COR-L47 (cell line): Measurements from ENCODE around the gene TNS1.
"Not testable (repeated sequence)": the region's sequence is repeated elsewhere in the genome, so short reads cannot be mapped to it uniquely, and the experiment has no call there.

Experiments
- DNase-seq: peaks from one replicate; lab custom pipeline; 2025; lab: John Stamatoyannopoulos, UW

Gene TNS1

DNA sequence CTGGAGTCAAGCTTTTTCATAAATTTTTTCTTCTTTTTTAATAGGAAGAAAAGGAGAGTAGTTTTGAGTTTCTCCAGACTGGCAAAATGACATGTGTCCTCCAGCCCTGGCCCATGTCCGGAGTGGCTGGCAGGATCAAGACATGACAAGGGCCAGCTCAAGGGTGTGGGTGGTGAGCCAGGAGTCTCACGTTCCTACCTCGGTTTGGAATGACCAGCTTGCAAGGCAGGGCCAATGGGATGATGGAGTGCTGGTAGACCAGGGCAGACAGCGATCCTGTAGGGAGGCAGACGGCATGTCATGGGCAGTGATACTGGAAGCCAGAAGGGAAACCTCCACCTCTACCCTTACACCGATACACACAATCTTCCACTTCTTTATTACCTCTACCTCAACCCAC is 190.6 kb downstream of the TNS1 start:
- DNase-seq: no peak

DNA sequence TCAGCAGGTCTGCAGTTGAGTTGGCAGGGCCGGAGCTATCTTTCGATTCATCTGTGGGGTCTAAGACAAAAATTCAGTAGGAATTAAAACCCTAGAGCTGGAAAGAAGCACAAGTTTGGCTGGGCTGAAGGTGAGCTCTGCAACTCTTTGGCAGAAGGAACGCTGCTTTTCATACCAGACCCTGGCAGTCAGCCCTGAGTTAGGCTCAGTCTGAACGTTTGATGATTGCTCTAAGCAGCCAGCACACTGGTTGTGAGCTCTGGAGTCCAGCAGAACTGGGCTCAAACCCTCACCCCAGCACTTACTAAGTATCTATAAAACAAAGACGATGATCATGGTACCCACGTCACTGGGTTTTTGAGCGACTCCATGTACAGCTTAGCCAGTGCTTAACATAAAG is 192.5 kb downstream of the TNS1 start:
- DNase-seq: no peak

DNA sequence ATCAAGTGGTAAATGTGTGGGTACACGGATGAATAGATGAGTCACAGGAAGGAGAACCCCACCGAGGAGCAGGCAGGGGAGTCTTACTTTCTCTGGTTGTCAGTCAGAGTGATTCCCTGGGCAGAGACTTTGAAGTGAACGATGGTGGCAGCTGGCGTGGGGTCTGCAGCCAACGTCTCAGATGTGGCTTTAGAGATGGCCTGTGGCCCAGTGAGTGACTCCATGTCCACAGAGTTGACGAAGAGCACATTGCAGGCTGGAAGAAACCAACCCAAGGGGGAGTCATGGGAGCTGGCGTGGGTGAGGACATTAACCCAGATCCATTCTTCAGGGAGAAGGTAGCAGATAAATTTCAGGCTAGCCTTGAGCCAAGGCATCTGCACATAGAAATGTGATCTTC is 193.1 kb downstream of the TNS1 start:
- DNase-seq: no peak

DNA sequence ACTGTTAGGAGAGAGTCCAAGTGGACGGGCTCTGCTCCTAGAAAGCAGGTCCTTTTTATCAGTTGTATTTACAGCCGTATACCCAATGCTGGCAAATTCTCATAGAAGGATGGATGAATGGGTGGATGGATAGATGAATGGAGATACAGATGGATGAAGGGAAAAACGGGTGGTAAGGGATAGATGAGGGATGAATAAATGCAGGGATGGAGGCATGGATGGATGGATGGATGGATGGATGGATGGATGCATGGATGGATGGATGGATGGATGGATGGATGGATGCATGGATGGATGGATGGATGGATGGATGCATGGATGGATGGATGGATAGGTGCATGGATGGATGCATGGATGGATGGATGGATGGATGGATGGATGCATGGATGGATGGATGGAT is 193.8 kb downstream of the TNS1 start:
- DNase-seq: not testable (repeated sequence)

DNA sequence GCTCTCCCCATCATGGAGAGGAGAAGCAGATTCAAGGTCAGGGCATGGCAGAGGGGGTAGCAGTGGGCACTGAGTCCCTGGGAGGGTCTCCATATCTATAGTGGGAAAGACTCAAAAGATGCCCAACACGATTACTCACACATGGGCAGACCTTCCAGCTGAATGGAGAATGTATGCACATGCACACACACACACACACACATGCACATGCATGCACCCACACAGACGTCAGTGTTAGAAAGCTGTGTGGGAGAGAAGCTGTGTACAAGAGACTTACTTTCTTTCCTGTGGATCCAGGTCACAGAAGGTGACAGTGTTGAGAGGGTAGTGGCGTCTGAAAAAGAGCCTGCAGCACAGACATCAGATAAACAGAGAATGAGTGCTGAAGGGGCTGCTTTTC is 194.5 kb downstream of the TNS1 start:
- DNase-seq: no peak

DNA sequence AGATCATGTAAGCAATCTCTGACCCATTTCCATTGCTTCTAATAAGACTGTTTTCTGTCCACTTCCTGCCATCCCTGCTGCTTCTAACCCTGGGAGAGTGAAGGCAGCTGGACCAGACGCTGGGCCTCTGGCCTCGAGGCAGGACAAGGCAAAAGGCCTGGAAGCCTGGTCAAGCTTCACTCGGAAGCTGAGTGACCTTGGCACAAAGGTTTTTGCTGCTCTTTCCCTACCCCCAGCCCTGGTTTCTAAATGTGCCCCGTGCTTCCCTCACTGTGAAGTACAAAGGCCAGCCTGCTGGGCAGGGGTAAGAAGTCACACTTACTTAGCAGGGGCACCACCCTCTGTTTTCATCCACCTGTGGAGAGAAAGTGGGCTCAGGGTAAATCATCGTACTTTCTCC is 195.0 kb downstream of the TNS1 start:
- no peak for DNase-seq

DNA sequence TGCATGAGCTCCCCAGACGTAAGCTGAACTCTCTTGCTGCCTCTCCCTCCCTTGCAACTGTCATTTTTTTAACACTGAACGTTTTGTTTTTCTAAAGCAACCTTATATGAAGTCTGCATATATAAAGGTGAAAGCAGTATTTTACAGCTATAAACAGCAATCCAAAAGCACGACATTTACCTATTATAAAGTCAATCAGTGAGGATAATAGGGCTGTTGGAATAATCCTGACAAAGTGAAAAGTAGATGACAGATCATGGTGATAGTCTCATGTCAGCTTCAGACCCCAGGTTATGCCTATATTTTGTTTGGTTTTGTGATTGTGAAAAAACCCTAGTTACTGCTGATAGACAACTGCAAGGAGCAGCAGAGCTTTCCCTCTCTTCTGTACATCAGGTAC is 195.8 kb downstream of the TNS1 start:
- DNase-seq: no peak

DNA sequence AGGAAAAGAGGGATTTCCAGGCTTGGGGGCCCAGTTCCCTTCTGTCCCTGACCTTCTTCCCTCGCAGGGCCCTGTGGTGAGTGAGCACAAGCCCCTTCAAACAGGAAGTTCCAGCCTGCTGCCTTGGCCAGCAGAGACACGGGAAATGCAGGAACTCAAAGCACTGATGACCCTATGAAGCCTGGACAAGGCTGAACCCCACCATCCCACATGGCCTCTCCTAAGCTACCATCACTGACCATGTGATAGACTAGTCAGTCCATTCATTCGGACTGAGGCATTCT is 196.4 kb downstream of the TNS1 start:
- no peak for DNase-seq

DNA sequence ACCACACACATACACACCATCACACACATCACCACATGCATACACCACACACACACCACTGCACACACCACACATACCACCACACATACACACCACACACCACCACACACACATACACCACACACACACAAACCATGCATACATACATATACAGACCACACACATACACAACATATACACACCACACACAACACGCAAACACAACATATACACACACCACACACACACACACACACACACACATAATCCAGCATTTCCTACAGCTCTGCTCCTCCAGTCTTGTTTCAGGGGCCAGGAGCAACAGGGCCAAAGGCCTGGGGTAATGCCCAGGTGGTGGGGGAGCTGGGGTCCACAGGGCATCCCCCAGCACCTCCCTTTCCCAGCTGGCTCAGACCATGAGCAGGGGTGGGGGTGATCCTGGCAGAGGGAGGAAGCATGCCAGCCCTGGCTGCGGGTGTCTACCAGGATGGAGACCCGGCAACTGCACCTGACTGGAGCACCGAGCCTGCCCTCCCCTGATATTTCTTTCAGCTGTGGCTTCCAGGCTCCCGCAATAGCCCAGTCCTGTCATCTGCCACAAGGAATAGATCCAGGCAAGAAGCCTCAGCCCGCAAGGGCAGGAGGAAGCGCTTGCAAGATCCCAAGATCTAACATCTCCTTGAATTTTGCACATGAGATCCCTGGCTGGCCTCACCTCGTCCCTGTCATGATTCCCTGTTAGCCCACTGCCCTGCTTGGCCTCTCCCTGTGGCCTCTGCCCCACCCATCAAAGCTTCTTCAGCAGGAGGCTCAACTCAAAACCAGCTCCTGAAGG is 196.9 kb downstream of the TNS1 start:
- no peak for DNase-seq

DNA sequence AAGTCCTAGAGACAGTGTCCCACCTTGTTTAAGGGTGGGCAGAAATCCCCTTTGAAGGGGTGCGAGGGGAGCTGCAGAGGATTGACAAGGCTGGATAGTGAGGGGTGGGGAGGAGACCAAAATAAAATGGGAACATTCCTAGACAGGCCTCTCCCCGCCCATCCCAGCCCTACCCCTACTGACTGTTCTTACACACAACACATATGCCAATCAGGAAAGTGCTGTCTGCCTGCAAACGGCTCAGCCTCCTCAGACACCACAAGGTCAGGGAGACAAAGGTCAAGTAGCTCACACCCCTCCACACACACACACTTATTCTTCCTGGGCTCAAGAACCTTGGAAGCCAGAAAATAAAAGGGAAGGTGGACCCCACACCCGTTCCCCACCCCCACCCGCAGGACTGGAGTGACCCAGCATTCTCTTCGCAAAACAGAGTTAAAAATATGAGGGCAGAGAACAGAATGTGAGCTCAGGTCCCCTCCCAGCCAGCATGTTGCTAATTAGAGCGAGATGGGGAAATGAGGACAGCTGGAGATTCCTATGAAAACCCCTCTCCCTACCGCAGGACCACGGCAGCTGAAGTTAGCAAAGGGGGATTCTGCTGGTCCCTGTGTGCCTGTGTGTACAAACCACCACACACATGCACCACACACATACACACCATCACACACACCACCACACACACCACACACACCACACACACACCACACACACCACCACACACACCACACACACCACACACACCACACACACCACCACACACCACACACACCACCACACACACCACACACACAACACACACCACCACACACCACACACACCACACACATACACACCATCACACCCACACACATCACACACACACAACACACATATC is 197.8 kb downstream of the TNS1 start:
- DNase-seq: no peak

DNA sequence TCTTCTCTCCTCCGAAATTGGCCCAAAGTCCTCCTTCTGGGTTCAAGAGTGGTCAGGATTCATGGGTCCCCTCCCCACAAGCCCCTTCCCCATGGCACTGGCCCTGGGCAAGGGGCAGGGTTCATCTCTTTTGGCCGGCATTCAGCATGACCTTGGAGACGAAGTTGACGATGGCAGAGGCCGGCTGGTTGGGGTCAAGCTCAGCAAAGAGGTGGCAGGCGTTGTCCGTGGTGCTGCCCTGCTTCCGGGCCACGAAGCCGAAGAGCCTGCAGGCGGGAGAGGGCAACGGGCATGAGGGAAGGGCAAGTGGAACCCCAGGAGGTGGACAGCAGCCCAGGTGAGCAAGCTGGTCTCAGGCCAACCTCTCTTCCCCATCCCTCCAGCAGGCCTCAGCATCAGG is 198.5 kb downstream of the TNS1 start:
- DNase-seq: no peak

DNA sequence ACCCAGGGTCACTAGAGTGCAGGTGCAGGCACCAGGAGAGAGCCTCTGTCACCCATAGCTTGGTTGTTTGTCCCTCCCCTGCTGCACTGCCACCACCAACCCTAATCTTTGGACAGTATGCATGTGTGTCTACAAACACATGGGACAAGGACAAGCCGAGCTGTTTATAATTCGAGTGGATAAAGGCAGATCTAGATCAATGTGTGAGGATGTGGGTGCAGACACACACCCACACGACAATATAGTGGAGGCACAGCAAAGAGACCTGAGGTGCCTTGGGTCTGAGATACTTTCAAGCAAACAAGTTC is 199.2 kb downstream of the TNS1 start:
- DNase-seq: no peak

DNA sequence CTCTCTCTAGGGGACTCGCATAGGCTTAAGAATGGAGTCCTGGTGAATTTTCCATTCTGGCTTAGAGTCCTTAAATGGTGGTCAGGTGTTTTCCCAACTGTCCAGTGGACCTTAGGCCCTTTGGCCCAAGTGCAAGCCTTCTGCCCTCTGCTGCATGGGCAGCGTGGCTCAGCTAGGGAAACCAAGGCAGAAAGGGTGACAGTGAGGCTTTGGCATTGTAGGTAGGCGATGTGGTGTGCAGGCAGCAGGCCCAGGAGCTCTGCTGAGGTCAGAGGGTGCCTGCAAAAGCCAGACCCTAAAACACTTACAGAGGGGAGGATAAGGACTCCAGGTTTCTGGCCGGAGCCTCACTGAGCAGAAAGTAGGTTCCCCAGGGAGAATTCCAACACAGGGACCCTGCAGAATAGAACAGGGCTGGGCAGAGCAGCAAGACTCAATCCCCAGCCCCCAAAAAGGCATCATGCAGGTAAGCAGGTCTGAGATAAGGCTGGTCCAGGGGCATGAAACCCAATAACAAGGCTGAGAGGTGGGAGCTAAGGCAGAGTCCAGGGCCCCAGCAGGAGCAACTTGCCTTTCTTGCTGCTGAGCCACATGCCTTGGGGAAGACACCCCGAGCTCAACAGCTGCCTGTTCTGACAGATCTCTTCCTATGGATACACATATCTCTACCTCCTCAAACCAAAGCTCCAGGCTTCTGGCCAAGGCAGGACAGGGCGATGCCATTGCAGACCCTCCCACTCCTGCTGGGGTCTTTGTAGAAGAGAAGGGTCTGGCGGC is 199.7 kb downstream of the TNS1 start:
- no peak for DNase-seq

DNA sequence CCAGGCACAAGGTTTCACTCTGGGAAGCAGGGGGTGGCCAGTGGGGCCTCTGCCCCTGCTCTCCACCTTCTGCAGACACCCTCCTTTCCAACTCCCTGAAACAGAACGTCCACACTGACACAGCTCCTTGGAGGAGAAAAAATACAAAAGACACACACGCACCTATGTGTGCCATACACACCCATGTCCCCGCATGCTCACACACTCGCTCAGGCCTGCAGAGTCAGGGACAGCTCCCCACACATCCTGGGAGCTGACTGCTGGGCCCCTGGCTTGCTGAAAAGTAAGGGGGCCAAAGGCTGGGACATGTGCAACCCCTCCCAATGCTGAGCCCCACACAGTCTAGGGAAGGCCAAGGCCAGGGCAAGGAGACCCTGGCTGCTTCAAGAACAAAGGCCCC is 200.5 kb downstream of the TNS1 start:
- DNase-seq: no peak

DNA sequence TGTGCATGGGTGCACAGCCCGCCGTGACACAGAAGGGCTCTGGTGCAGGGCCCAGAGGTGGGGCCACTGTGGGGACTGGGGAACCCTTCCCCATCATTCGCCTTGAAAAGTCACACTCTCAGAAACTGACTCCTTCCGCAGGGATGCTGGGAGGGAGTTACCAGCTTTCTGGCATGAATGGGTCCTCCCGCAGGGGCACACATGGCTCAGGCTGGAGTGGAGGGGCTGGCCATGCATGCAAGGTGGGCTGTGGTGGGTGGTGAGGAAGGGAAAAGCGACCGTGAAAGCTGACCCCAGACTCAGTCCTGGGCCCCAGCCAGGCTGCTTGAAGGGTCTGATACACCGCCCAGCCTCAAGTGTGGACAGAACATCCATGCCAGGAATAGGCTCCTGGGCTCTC is 201.1 kb downstream of the TNS1 start:
- DNase-seq: no peak

DNA sequence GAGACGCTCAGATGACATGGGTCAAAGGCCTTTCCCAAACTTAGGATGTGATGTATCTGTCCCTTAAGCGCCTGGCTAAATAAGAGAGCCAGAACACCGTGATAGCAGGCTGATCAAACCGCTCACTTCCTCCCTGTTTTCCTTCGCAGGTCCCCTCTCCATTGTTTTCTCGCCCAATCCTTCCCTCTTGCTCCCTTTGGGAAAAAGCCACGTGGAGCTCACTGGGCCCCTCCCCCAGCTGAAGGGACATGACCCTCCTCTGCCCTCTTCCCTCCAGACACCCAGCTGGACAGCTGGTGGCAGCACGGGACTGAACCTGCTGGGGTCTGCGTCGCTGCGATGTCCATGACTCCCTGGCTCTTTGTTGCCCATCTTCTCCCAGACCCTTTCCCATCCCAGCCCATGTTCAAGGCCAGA is 201.7 kb downstream of the TNS1 start:
- DNase-seq: no peak

DNA sequence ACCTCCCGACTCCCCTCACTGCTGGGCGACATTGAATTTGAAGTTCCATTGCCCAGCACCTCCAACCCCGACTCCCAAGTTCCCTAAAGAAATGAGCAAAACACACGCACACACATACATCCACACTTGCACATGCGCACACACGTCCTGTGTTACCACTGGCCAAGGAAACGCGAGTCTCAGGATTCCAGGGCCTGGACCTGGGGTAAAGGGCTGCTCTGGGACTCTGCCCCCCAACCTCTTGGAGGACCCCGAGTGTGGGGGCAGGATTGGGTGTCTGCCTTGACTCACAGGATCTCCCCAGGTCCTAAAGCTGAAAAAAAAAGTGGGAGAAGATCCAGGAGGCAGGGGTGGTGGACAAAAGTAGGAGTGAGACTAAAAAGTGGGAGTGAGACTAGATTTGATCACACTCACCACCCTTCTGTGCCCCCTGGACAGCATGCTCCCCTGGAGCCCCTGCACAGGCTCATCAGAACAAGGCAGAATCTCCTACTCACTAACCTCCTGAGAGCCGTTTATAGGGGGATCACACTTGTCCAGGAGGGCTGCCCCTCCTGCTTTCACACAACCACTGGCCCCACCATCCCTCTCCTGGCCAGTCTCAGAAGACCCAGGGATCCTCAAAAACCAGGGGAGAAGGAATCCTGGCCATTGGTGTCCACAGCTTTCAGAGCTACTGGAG is 202.2 kb downstream of the TNS1 start:
- no peak for DNase-seq

DNA sequence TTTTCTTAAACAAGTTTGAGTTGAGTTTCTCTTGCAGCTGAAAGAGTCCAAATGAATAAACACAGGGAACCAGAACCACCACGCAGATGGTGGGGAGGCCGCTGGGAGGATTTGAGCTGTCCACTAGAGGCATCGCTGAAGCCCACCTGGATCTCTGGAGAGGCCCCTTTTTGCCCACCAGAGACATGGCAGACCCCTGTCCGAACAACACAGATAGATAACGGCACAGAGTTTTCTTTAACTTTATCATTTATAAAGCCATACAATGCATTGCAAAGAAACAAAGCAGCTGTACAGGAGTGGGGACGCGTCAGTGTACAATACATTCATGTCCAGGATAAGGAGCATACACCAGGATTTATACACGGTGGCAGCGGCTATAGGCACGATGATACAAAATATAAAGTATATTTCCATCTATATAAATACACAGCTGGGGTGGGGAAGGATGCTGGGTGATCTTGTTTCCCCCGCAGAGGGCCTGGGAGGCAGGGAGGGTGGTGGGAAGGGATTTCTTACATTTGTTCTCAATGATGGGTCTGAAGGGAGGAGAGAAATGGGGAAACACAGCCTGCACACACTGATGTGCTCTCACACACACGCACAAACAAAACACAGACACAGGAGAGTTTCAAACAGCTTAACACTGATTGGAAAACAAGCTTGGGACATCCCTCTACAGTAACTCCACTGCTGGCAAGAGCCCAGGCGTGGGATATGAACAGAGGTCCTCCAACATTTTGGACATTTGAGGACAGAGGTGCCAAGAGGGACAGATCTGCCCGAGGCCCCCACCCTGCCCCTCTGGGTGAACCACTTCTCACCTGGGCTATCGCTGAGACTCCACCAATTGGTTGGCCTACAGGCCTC is 203.0 kb downstream of the TNS1 start:
- no peak for DNase-seq

DNA sequence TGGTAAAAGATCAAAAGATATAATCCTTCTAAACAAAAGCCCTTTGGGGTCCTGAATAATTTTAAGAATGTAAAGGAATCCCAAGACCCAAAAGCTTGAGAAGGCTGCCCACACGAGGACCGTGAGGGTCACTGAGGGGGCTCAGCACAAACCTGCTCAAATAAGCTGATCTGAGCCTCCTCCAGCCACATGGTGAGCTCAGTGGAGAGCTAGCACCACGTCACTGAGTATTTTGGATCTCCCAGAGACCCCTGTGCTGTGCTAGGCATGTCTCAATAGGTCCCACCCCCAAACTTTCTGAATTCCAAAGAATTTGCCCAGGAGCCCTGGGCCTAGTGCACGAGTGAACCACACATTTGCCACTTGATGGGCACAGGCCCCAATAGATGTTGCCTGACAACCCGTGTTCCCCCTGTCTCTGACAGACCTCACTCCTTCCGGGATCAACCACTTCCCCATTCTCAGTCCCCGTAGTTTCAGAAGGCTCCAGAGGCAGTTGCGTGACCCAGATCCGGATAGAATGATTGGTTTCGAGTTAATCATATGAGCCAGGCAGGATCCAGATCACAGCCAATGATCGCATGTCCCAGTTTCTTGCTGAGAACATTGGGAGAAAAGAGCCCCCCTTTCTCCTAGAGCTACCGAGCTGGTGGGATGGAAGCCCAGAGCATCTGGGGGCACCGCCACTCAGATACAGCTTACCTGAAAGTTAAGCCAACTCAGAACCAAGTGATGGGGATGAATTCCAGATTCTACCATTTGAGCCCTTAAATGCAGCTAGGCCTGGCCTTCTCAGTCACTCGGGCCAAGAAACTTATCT is 203.8 kb downstream of the TNS1 start:
- no peak for DNase-seq

DNA sequence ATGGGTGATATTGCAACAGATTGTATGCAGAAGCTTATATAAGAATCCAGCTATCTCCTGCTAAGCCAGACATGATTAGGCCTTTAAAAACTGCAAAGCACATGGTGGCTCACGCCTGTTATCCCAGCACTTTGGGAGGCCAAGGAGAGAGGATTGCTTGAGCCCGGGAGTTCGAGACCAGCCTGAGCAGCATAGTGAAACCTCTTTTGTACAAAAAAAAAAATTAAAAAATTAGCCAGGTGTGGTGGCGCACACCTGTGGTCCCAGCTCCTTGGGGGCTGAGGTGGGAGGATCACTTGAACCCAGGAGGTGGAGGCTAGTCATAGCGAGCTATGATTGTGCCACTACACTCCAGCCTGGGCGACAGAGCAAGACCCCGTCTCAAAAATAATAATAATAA is 204.6 kb downstream of the TNS1 start:
- no peak for DNase-seq

DNA sequence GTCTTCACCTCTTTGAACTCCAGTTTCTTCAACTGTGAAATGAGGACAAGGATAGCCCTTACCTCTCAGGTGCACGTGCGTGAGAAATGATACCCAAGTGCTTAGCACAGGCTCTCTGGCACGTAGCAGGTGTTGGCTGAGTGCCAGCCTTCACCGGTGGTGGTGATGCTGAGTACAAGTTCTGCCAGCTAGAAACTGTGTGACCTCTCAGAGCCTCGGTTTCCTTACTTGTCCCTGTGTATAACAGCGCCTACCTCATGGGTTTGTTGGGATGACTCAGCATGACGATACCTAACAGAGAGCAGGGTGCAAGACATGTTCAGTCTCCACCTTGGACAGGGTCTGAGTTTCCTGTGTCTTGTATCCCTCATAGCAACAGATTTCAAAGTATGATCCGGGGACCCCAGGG is 205.1 kb downstream of the TNS1 start:
- peak; percentile 54 for DNase-seq
